Adrenal gland (tissue), 5 donors: ENCODE measurements around the gene WIZ.

Experiments
- CTCF ChIP-seq, 6 experiments: fragments of 450-650 bp in 4 of 6; fragments of 200-600 bp in 2 of 6; sonication (generic) in 1 of 6; IDR thresholded peaks; 1 replicate in 5 of 6; 2 replicates in 1 of 6; pipeline versions ENCODE4 v1.5.1 to v1.8.0; 2016 to 2021; ENCODE audit warnings: antibody characterized with exemption in 6 of 6, mild to moderate bottlenecking in 2 of 6, moderate library complexity in 1 of 6
- POLR2A ChIP-seq, 2 donors: fragments of 450-650 bp; IDR thresholded peaks; one replicate each; pipeline ENCODE4 v1.6.1; 2017; ENCODE audit warnings: antibody characterized with exemption in 2 of 2, mild to moderate bottlenecking in 2 of 2, moderate library complexity in 1 of 2
- donor health status: DM: no; HTN: no; CAD: no.

- no peak for TF ChIP-seq CTCF (IDR thresholded peaks at IDR 0.05)
- no peak for TF ChIP-seq POLR2A (IDR thresholded peaks at IDR 0.05)
Measured at GRCh38 chr19:15404097-15404779, 45.5 kb downstream of the WIZ start.
